CD14-positive monocyte (primary cell): ENCODE data around the gene PPIF. TPM values are rescaled to one million over a fixed set of nuclear protein-coding genes. Genes with fewer than 3 reads are reported as not detected.

Experiments used
- DNase-seq, 3 donors: peaks; one replicate each; pipeline ENCODE4 v3.0.0-alpha.2; 2011 to 2022
- H2AFZ ChIP-seq: 2 replicates; pipeline ENCODE4 v1.6.0; 2012; ENCODE audit warnings: mild to moderate bottlenecking, low read depth, low read length, inconsistent platforms; ENCODE audit not compliant: insufficient read depth, poor library complexity, severe bottlenecking
- H3K27ac ChIP-seq, 2 donors: 1 replicate in 1 of 2; 2 replicates in 1 of 2; pipeline ENCODE4 v1.5.1; 2012 to 2013; ENCODE audit warnings: low read length in 2 of 2, control low read depth in 1 of 2, inconsistent platforms in 1 of 2, low read depth in 1 of 2, mild to moderate bottlenecking in 1 of 2
- H3K27me3 ChIP-seq, 2 donors: one replicate each; pipeline versions ENCODE4 v1.6.0 to v1.6.1; 2011 to 2013; ENCODE audit warnings: low read length in 2 of 2; ENCODE audit not compliant: control insufficient read depth in 2 of 2, insufficient read depth in 2 of 2
- H3K36me3 ChIP-seq, 2 donors: replicated peaks in 1 of 2; 1 replicate in 1 of 2; 2 replicates in 1 of 2; pipeline versions ENCODE4 v1.5.1 to v1.6.1; 2012 to 2013; ENCODE audit warnings: low read length in 2 of 2, control low read depth in 1 of 2, inconsistent platforms in 1 of 2, mild to moderate bottlenecking in 1 of 2; ENCODE audit not compliant: insufficient read depth in 2 of 2, control insufficient read depth in 1 of 2
- H3K4me1 ChIP-seq, 2 donors: 1 replicate in 1 of 2; 2 replicates in 1 of 2; pipeline versions ENCODE4 v1.5.1 to v1.6.1; 2012 to 2013; ENCODE audit warnings: low read length in 2 of 2, control low read depth in 1 of 2, inconsistent platforms in 1 of 2, mild to moderate bottlenecking in 1 of 2, moderate library complexity in 1 of 2; ENCODE audit not compliant: insufficient read depth in 2 of 2, control insufficient read depth in 1 of 2
- H3K4me2 ChIP-seq: replicated peaks from 2 replicates; pipeline ENCODE3; 2012; ENCODE audit warnings: low read length, moderate library complexity, mild to moderate bottlenecking; ENCODE audit not compliant: poor library complexity, severe bottlenecking; ENCODE audit errors: extremely low read depth
- H3K4me3 ChIP-seq, 3 experiments: fragments of 200-600 bp in 1 of 3; sonication (generic) in 1 of 3; replicated peaks in 1 of 3; 1 replicate in 2 of 3; 2 replicates in 1 of 3; pipeline ENCODE4 v1.5.1; 2011 to 2013; ENCODE audit warnings: low read length in 3 of 3, mild to moderate bottlenecking in 3 of 3, control low read depth in 2 of 3, low read depth in 2 of 3, inconsistent platforms in 1 of 3, moderate library complexity in 1 of 3
- H3K79me2 ChIP-seq: 2 replicates; pipeline ENCODE4 v1.6.0; 2012; ENCODE audit warnings: mild to moderate bottlenecking, control low read depth, inconsistent platforms, low read length, moderate library complexity; ENCODE audit not compliant: insufficient read depth
- H3K9ac ChIP-seq: 2 replicates; pipeline ENCODE4 v1.6.0; 2017; ENCODE audit warnings: low read length, mild to moderate bottlenecking; ENCODE audit not compliant: insufficient read depth, poor library complexity, severe bottlenecking
- H3K9me3 ChIP-seq, 2 donors: replicated peaks in 1 of 2; 1 replicate in 1 of 2; 2 replicates in 1 of 2; pipeline versions ENCODE4 v1.5.1 to v1.6.1; 2012 to 2013; ENCODE audit warnings: low read length in 2 of 2, control low read depth in 1 of 2; ENCODE audit not compliant: control insufficient read depth in 1 of 2, insufficient read depth in 1 of 2
- H4K20me1 ChIP-seq: 2 replicates; pipeline ENCODE4 v1.6.0; 2012; ENCODE audit warnings: mild to moderate bottlenecking, low read length, control low read depth, moderate library complexity; ENCODE audit not compliant: insufficient read depth
- H3K27ac Mint-ChIP-seq, 7 donors: one replicate each; pipeline ENCODE4 v1.8.0; 2020; ENCODE audit warnings: mild to moderate bottlenecking in 7 of 7, mixed read lengths in 7 of 7, moderate library complexity in 6 of 7, inconsistent platforms in 2 of 7
- H3K27me3 Mint-ChIP-seq, 3 donors: one replicate each; pipeline ENCODE4 v1.8.0; 2021 to 2022; ENCODE audit warnings: low read depth in 3 of 3, mild to moderate bottlenecking in 3 of 3, mixed read lengths in 3 of 3, moderate library complexity in 3 of 3, inconsistent platforms in 1 of 3
- H3K36me3 Mint-ChIP-seq, 2 donors: one replicate each; pipeline ENCODE4 v1.8.0; 2020; ENCODE audit warnings: mixed read lengths in 2 of 2, inconsistent platforms in 1 of 2, mild to moderate bottlenecking in 1 of 2
- H3K4me1 Mint-ChIP-seq: one replicate; pipeline ENCODE4 v1.8.0; 2020; ENCODE audit warnings: mild to moderate bottlenecking, mixed read lengths
- H3K4me3 Mint-ChIP-seq, 2 donors: one replicate each; pipeline ENCODE4 v1.8.0; 2020; ENCODE audit warnings: mild to moderate bottlenecking in 2 of 2, mixed read lengths in 2 of 2, moderate library complexity in 1 of 2
- H3K9me3 Mint-ChIP-seq, 7 donors: one replicate each; pipeline ENCODE4 v1.8.0; 2020 to 2022; ENCODE audit warnings: mixed read lengths in 7 of 7, mild to moderate bottlenecking in 6 of 7, moderate library complexity in 6 of 7, inconsistent platforms in 2 of 7
- WGBS: methylation state at CpG from one replicate; pipeline ENCODE4 v1.1.5; 2013; ENCODE audit warnings: missing lambda C conversion rate; ENCODE audit not compliant: insufficient coverage; 5-methylcytosine and 5-hydroxymethylcytosine counted together
- intact Hi-C, 2 donors: fragments of 100-400 bp; cut with micrococcal nuclease; formaldehyde crosslinking; loops; one replicate each; pipeline versions ENCODE4 v1.15.0 to v1.15.1; 2023
- polyA plus RNA-seq, 3 donors: library from polyadenylated mRNA; depleted of rRNA in 1 of 3; unstranded in 2 of 3; stranded (reverse) in 1 of 3; fragments of 300-500 nt in 2 of 3; fragments of >200 nt in 1 of 3; fragmentation: Illumina TruSeq in 2 of 3; gene quantifications; 1 replicate in 2 of 3; 2 replicates in 1 of 3; pipeline ENCODE4 v1.2.3, GENCODE V29; 2012 to 2021
- TF ChIP-seq, protein P1 (sequence below): fragments of 200-600 bp; IDR thresholded peaks from one replicate; pipeline ENCODE4 v1.8.0; 2022; ENCODE audit warnings: antibody characterized with exemption, mild to moderate bottlenecking

Gene PPIF
- polyA plus RNA-seq, 3 donors = 36.6 to 1,064 (median 52.3) TPM

DNA sequence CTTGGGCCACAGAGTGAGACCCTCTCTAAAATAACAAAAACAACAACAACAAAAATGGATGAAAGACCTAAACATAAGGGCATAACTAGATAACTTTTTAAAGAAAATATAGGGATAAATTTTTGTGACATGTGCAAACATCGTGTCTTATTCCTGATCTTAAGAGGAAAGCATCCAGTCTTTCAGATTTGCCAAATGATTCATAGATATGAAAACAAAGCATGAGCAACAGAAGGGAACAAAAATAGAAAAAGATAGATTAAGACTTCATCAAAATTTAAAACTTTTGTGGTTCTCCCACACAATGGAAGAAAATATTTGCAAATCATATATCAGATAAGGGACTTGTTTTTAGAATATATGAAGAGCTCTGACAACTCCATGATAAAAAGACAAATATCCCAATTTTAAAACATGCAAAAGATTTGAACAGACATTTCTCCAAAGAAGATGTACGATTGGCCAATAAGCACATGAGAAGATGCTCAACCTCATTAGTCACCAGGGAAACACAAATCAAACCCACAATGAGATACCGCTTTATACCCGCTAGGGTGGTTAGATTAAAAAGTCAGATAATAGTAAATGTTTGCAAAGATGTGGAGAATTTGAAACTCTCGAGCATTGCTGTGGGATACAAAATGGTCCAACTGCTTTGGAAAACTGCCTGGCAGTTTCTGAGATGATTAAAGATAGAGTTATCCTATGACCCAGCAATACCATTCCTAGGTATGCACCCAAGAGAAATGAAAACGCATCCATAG, 20.3 kb downstream of the PPIF start:
- no peaks in the 10 kb centered on the region for H3K79me2 ChIP-seq
- peak overlapping the region in 1 of 7 donors; percentile 9 for H3K27ac Mint-ChIP-seq
- no peak overlapping the region for H3K27ac ChIP-seq
- H3K9ac ChIP-seq = no peak overlapping the region
- H4K20me1 ChIP-seq = no peaks in the 10 kb centered on the region
- H3K4me3 ChIP-seq = no peak overlapping the region
- no peak overlapping the region for H3K4me3 Mint-ChIP-seq
- peaks cover 0 to 17% (median 6%) of the 10 kb centered on the region in 7 donors for H3K9me3 Mint-ChIP-seq
- TF ChIP-seq, protein P1, sequence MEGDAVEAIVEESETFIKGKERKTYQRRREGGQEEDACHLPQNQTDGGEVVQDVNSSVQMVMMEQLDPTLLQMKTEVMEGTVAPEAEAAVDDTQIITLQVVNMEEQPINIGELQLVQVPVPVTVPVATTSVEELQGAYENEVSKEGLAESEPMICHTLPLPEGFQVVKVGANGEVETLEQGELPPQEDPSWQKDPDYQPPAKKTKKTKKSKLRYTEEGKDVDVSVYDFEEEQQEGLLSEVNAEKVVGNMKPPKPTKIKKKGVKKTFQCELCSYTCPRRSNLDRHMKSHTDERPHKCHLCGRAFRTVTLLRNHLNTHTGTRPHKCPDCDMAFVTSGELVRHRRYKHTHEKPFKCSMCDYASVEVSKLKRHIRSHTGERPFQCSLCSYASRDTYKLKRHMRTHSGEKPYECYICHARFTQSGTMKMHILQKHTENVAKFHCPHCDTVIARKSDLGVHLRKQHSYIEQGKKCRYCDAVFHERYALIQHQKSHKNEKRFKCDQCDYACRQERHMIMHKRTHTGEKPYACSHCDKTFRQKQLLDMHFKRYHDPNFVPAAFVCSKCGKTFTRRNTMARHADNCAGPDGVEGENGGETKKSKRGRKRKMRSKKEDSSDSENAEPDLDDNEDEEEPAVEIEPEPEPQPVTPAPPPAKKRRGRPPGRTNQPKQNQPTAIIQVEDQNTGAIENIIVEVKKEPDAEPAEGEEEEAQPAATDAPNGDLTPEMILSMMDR = no peak
- H3K9me3 ChIP-seq = no peaks in the 10 kb centered on the region
- no peaks in the 10 kb centered on the region for H3K36me3 ChIP-seq
- no peaks in the 10 kb centered on the region for H3K4me1 ChIP-seq
- H3K4me2 ChIP-seq = no peak overlapping the region
- peaks cover 3 to 5% (median 3%) of the 10 kb centered on the region in 3 donors for H3K27me3 Mint-ChIP-seq
- no peaks in the 10 kb centered on the region for H3K27me3 ChIP-seq
- H3K36me3 Mint-ChIP-seq = peaks cover 0 to 2% of the 10 kb centered on the region in 2 donors
- no peaks in the 10 kb centered on the region for H3K4me1 Mint-ChIP-seq
- DNase-seq = no peak
- H2AFZ ChIP-seq = no peak overlapping the region
- WGBS = 100% methylated on average over 1 of the region's 6 CpGs
- intact Hi-C loops = no loop called here

DNA sequence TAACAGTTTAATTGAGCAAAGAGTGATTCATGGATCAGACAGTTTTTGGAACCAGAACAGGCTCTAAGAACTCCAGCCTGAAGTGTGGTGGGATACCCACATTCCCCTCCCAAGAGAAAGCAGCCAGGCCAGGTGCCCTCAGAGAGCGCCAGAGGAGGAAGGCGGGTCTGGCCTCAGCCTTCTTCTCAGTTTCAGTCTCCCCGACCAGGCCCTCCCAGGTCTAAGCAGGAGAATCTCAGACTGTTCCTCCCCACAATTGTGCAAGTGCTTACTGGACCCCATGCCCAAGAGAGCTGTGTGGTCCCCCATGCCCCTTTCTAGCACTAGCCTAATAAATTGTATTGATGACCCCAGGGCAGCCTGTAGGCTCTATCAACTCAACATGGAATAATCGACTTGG, 25.6 kb downstream of the PPIF start:
- DNase-seq = no peak
- H3K79me2 ChIP-seq = no peaks in the 10 kb centered on the region
- 76% methylated on average over 2 of the region's 4 CpGs for WGBS
- no peak overlapping the region for H3K4me2 ChIP-seq
- Mint-ChIP-seq H3K27me3 (peaks cover 0 to 1% (median 1%) of the 10 kb centered on the region in 3 donors), H3K4me3 (no peak overlapping the region), H3K27ac (no peak overlapping the region), H3K9me3 (peaks cover 0 to 17% (median 6%) of the 10 kb centered on the region in 7 donors), H3K36me3 (no peaks in the 10 kb centered on the region), H3K4me1 (peaks cover 5% of the 10 kb centered on the region)
- no peaks in the 10 kb centered on the region for H3K36me3 ChIP-seq
- intact Hi-C loops = loop anchor here in 1 of 2 donors (5.0 kb wide), 2 partner anchors 94 to 114 kb away; no protein-coding TSS in a partner anchor
- no peaks in the 10 kb centered on the region for H3K4me1 ChIP-seq
- TF ChIP-seq, protein P1 = no peak
- H3K9me3 ChIP-seq = no peaks in the 10 kb centered on the region
- H2AFZ ChIP-seq = no peak overlapping the region
- no peak overlapping the region for H3K27ac ChIP-seq
- H3K9ac ChIP-seq = no peak overlapping the region
- no peak overlapping the region for H3K4me3 ChIP-seq
- H3K27me3 ChIP-seq = no peaks in the 10 kb centered on the region
- H4K20me1 ChIP-seq = no peaks in the 10 kb centered on the region
